GM12878 (cell line): ENCODE results near the gene MYO1D. TPM values are rescaled to one million over a fixed set of nuclear protein-coding genes. Genes with fewer than 3 reads are reported as not detected.

ENCODE experiments used
- ATAC-seq: fragments of 200-7000 bp; cut with Tn5 transposase; 3 replicates; pipeline ENCODE4 v1.9.1; 2020; ENCODE audit warnings: mild to moderate bottlenecking, moderate library complexity
- BruUV-seq: library from RNA; stranded (reverse); fragments of 400-500 nt; replicated peaks from 2 replicates; lab custom pipeline; 2021; lab: Mats Ljungman, UMichigan
- CTCF ChIA-PET: fragments of 300-600 bp; sonication (Branson Sonifier 250); formaldehyde crosslinking; extraction: SDS; loops from one replicate; lab custom pipeline; 2021; ENCODE audit warnings: inconsistent platforms; lab: Yijun Ruan, JAX
- POLR2A ChIA-PET: fragments of 350-600 bp; formaldehyde crosslinking; extraction: SDS; loops from one replicate; lab custom pipeline; 2021; ENCODE audit warnings: inconsistent platforms; lab: Charles Lee
- RAD21 ChIA-PET: fragments of 300-600 bp; sonication (Branson Sonifier 250); formaldehyde crosslinking; loops from one replicate; lab custom pipeline; 2023; ENCODE audit warnings: antibody characterized with exemption; ENCODE audit not compliant: unreplicated experiment; lab: Charles Lee
- SMC1A ChIA-PET: fragments of 300-600 bp; sonication (Branson Sonifier 250); formaldehyde crosslinking; loops from one replicate; lab custom pipeline; 2023; ENCODE audit not compliant: unreplicated experiment, uncharacterized antibody; lab: Charles Lee
- DNase-seq: peaks from one replicate; pipeline ENCODE4 v3.0.0-alpha.2; 2011; ENCODE audit warnings: low read depth, low spot score
- FAIRE-seq: peaks from 3 replicates; lab custom pipeline; 2011; peaks lifted over from hg19 to GRCh38; lab: Jason Lieb, UNC
- H2AFZ ChIP-seq: 2 replicates; pipeline ENCODE4 v1.6.0; 2011; ENCODE audit warnings: low read depth, low read length, control low read depth; ENCODE audit not compliant: control insufficient read depth
- H3K27ac ChIP-seq: 2 replicates; pipeline ENCODE4 v1.5.1; 2011; ENCODE audit warnings: control low read depth; ENCODE audit not compliant: control insufficient read depth, insufficient read depth
- H3K27me3 ChIP-seq, 2 experiments: replicated peaks in 1 of 2; 2 replicates each; pipeline versions ENCODE4 v1.6.0 to v1.6.1; 2011; ENCODE audit warnings: low read length in 1 of 2; ENCODE audit not compliant: control insufficient read depth in 2 of 2, insufficient read depth in 2 of 2
- H3K36me3 ChIP-seq, 2 experiments: 2 replicates each; pipeline ENCODE4 v1.5.1; 2011; ENCODE audit warnings: low read length in 1 of 2; ENCODE audit not compliant: control insufficient read depth in 2 of 2, insufficient read depth in 2 of 2
- H3K4me1 ChIP-seq: 2 replicates; pipeline ENCODE4 v1.6.1; 2011; ENCODE audit warnings: mild to moderate bottlenecking, low read length, moderate library complexity, mixed read lengths; ENCODE audit not compliant: control insufficient read depth, insufficient read depth
- H3K4me2 ChIP-seq: 2 replicates; pipeline ENCODE4 v1.6.0; 2011; ENCODE audit warnings: control low read depth; ENCODE audit not compliant: control insufficient read depth, insufficient read depth
- H3K4me3 ChIP-seq: fragments of 200-600 bp; sonication (generic); 2 replicates; pipeline ENCODE4 v1.5.1; 2016
- H3K79me2 ChIP-seq: 2 replicates; pipeline ENCODE4 v1.6.0; 2011; ENCODE audit warnings: low read length; ENCODE audit not compliant: control insufficient read depth, insufficient read depth
- H3K9ac ChIP-seq: 2 replicates; pipeline ENCODE4 v1.8.0; 2011; ENCODE audit warnings: low read length, control low read depth, mixed read lengths; ENCODE audit not compliant: control insufficient read depth, insufficient read depth
- H3K9me3 ChIP-seq: replicated peaks from 3 replicates; pipeline ENCODE4 v1.5.1; 2011; ENCODE audit warnings: mild to moderate bottlenecking, low read length; ENCODE audit not compliant: control insufficient read depth, insufficient read depth
- H4K20me1 ChIP-seq: 2 replicates; pipeline ENCODE4 v1.6.0; 2011; ENCODE audit not compliant: control insufficient read depth, insufficient read depth
- ATF7 ChIP-seq: fragments of 450-650 bp; IDR thresholded peaks from 2 replicates; pipeline ENCODE4 v1.6.1; 2016; ENCODE audit warnings: low read depth, mild to moderate bottlenecking
- CREB1 ChIP-seq: IDR thresholded peaks from 2 replicates; pipeline ENCODE4 v1.6.1; 2012; ENCODE audit warnings: low read depth, mild to moderate bottlenecking, inconsistent platforms
- HDGF ChIP-seq: fragments of 450-650 bp; IDR thresholded peaks from 2 replicates; pipeline ENCODE4 v1.6.1; 2016; ENCODE audit warnings: antibody characterized with exemption
- IKZF2 ChIP-seq, 2 experiments: fragments of 450-650 bp; IDR thresholded peaks; 2 replicates each; pipeline ENCODE4 v1.6.1; 2017; ENCODE audit warnings: mild to moderate bottlenecking in 2 of 2, moderate library complexity in 2 of 2
- JUNB ChIP-seq: IDR thresholded peaks from 2 replicates; pipeline ENCODE4 v1.6.1; 2016; ENCODE audit warnings: antibody characterized with exemption, mild to moderate bottlenecking
- MYB ChIP-seq: fragments of 150-350 bp; IDR thresholded peaks from 2 replicates; pipeline ENCODE4 v1.6.1; 2014; ENCODE audit warnings: mild to moderate bottlenecking, low read depth, low read length, borderline replicate concordance
- POLR2AphosphoS2 ChIP-seq: IDR thresholded peaks from 2 replicates; pipeline ENCODE4 v1.6.1; 2011; ENCODE audit warnings: low read depth, mild to moderate bottlenecking, low read length, improper control_type of control experiment, moderate library complexity
- RB1 ChIP-seq: fragments of 450-650 bp; formaldehyde crosslinking; IDR thresholded peaks from 2 replicates; pipeline ENCODE4 v1.6.1; 2017; ENCODE audit warnings: mild to moderate bottlenecking, borderline replicate concordance
- SREBF1 ChIP-seq: IDR thresholded peaks from 2 replicates; pipeline ENCODE4 v1.6.1; 2012; ENCODE audit warnings: mild to moderate bottlenecking, low read length
- WRNIP1 ChIP-seq: IDR thresholded peaks from 2 replicates; pipeline ENCODE4 v1.6.1; 2011; ENCODE audit warnings: low read depth, low read length, improper control_type of control experiment, borderline replicate concordance
- ZNF207 ChIP-seq: fragments of 450-650 bp; IDR thresholded peaks from 2 replicates; pipeline ENCODE4 v1.6.1; 2014; ENCODE audit warnings: antibody characterized with exemption, mild to moderate bottlenecking, borderline replicate concordance
- WGBS: methylation state at CpG from one replicate; pipeline ENCODE4 v1.1.6; 2016; ENCODE audit warnings: low lambda C conversion rate; ENCODE audit not compliant: insufficient replicate concordance, insufficient coverage; ENCODE audit errors: missing lambda C conversion rate; 5-methylcytosine and 5-hydroxymethylcytosine counted together
- in situ Hi-C: fragments of 300-500 bp; cut with MboI; formaldehyde crosslinking; loops from 9 replicates; pipeline ENCODE4 v1.14.3; 2018; ENCODE audit warnings: mixed read lengths
- intact Hi-C: fragments of 100-400 bp; cut with micrococcal nuclease; formaldehyde crosslinking; loops from one replicate; pipeline ENCODE4 v1.14.2; 2022; ENCODE audit not compliant: unreplicated experiment
- polyA plus RNA-seq, 11 experiments: library from polyadenylated mRNA; depleted of rRNA in 4 of 11; unstranded in 6 of 11; stranded (reverse) in 5 of 11; fragments of >200 nt; fragmentation: Nextera tagmentation in 4 of 11; fragmentation: Illumina TruSeq in 1 of 11; extraction: Ambion mirVana in 4 of 11; extraction: Trizol in 1 of 11; gene quantifications; 1 replicate in 1 of 11; 2 replicates in 10 of 11; pipeline versions ENCODE4 v1.2.1 to v1.2.3, GENCODE V29; 2011 to 2016; ENCODE audit warnings: inconsistent platforms in 2 of 11, missing spikeins in 2 of 11, low read depth in 1 of 11
- total RNA-seq, 4 experiments: library from RNA; depleted of rRNA in 3 of 4; stranded (reverse); fragments of >200 nt in 3 of 4; fragmentation: Illumina TruSeq in 1 of 4; extraction: Trizol in 1 of 4; gene quantifications; 2 replicates each; pipeline versions ENCODE4 v1.2.1 to v1.2.3, GENCODE V29; 2013 to 2021
- TF ChIP-seq, protein P1 (sequence below), 3 experiments: IDR thresholded peaks in 2 of 3; conservative IDR thresholded peaks in 1 of 3; 2 replicates each; pipeline ENCODE4 v1.5.1; 2011; ENCODE audit warnings: low read depth in 3 of 3, low read length in 3 of 3, mild to moderate bottlenecking in 3 of 3, control low read depth in 2 of 3, moderate library complexity in 2 of 3, inconsistent platforms in 1 of 3, mixed read lengths in 1 of 3; ENCODE audit not compliant: control insufficient read depth in 2 of 3, insufficient read depth in 1 of 3; ENCODE audit errors: extremely low read depth in 1 of 3
- TF ChIP-seq, protein P2 (sequence below): IDR thresholded peaks from 2 replicates; pipeline ENCODE4 v1.6.1; 2012; ENCODE audit warnings: low read depth, low read length, improper control_type of control experiment
- TF ChIP-seq, protein P3 (sequence below): IDR thresholded peaks from 2 replicates; pipeline ENCODE4 v1.6.1; 2012; ENCODE audit warnings: improper control_type of control experiment, low read depth, low read length; ENCODE audit not compliant: insufficient replicate concordance

The MYO1D gene
- total and polyA plus RNA-seq, 10 of the 15 experiments (the other 5 are each of a cell fraction or from before 2014, with no cell fraction given): 1.8 to 37.7 (median 25.4) TPM

DNA sequence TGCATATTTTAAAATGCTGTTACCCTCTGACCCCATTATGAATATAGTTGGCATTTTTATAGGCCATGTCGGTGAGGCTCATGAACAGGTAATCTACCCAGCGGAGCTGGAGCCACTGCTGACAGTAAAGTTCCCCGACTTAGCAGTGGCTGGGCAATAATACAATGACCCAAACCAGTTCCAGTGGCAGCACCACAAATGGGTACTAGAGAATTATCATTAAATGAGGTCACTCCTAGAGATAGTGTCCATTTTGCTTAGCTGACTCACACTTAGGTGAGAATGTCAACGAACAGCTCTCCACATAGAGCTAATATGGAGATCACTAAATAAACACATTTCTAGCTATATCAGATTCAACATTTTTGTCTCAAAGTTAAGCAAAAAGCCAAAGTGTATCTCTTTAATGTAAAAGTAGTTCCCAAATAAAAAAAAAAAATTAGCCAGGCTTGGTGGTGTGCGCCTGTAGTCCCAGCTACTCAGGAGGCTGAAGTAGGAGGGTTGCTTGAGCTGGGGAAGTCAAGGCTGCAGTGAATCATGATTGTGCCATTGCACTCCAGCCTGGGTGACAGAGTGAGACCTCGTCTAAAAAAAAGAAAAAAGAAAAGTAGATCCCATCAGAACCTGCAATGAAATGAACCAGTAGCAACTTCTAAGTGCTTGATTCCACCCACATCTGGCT is 7.4 kb downstream of the MYO1D start (continued):
- TF ChIP-seq MYB: no peak
- TF ChIP-seq ZNF207: no peak

DNA sequence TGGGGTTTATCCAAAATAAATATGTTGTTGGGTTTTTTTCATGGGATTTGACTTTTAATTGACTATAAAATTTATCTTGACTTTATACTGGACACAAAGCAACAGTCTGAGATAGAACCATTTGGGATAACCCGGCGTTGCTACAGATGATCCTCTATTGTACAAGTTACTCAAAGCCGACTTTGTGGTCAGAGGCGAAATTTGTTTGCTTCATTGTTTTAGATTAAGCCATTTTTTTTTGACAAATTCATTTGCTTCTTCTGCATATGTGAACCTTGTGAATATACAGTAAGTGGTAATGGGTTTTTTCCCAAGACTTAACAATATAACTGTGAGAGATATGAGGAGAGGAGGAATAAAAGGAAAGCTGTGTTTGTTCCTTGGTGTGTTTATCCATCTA is 11.8 kb downstream of the MYO1D start:
- ATAC-seq: no peak
- no peak for DNase-seq
- no peak for FAIRE-seq
- Histone ChIP-seq H3K27ac (no peak overlapping the region), H3K27me3 (no peaks in the 10 kb centered on the region), H3K4me1 (peaks cover 6% of the 10 kb centered on the region; the same call in 1 of the 2 replicates), H4K20me1 (no peaks in the 10 kb centered on the region), H2AFZ (no peak overlapping the region), H3K36me3 (no peaks in the 10 kb centered on the region), H3K4me3 (no peak overlapping the region), H3K9ac (no peak overlapping the region), H3K9me3 (no peaks in the 10 kb centered on the region), H3K4me2 (no peak overlapping the region), H3K79me2 (no peaks in the 10 kb centered on the region; the same call in 1 of the 2 replicates)
- ChIA-PET POLR2A (no interaction called here), CTCF (interaction anchor here (10.7 kb wide), 1 partner anchor 10 kb away, joined by 112 read pairs; the partner anchor contains the start of gene MYO1D), SMC1A (interaction anchor here (1.6 to 14.6 kb wide), 3 partner anchors 10 to 73 kb away, joined by 3 to 231 read pairs (median 127); partner anchors contain the start of gene MYO1D), RAD21 (interaction anchor here (1.0 kb wide), 1 partner anchor 9 kb away, joined by 4 read pairs; no protein-coding TSS in a partner anchor)
- WGBS: 97% methylated on average over 4 of the region's 4 CpGs
- in situ Hi-C loops (no loop called here), intact Hi-C loops (no loop called here)
- TF ChIP-seq IKZF2 (IDR thresholded peaks at IDR 0.05) (no peak), CREB1 (no peak), ATF7 (no peak), WRNIP1 (no peak), HDGF (no peak), POLR2AphosphoS2 (no peak), SREBF1 (no peak), JUNB (no peak), RB1 (no peak)
- TF ChIP-seq, protein P1, sequence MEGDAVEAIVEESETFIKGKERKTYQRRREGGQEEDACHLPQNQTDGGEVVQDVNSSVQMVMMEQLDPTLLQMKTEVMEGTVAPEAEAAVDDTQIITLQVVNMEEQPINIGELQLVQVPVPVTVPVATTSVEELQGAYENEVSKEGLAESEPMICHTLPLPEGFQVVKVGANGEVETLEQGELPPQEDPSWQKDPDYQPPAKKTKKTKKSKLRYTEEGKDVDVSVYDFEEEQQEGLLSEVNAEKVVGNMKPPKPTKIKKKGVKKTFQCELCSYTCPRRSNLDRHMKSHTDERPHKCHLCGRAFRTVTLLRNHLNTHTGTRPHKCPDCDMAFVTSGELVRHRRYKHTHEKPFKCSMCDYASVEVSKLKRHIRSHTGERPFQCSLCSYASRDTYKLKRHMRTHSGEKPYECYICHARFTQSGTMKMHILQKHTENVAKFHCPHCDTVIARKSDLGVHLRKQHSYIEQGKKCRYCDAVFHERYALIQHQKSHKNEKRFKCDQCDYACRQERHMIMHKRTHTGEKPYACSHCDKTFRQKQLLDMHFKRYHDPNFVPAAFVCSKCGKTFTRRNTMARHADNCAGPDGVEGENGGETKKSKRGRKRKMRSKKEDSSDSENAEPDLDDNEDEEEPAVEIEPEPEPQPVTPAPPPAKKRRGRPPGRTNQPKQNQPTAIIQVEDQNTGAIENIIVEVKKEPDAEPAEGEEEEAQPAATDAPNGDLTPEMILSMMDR (IDR thresholded peaks at IDR 0.05 in 2 of 3, conservative IDR thresholded peaks at IDR 0.05 in 1 of 3; ENCODE audit: control insufficient read depth in 2 of 3, extremely low read depth in 1 of 3, insufficient read depth in 1 of 3, low read depth in 3 of 3, low read length in 3 of 3): no peak
- TF ChIP-seq, protein P2, sequence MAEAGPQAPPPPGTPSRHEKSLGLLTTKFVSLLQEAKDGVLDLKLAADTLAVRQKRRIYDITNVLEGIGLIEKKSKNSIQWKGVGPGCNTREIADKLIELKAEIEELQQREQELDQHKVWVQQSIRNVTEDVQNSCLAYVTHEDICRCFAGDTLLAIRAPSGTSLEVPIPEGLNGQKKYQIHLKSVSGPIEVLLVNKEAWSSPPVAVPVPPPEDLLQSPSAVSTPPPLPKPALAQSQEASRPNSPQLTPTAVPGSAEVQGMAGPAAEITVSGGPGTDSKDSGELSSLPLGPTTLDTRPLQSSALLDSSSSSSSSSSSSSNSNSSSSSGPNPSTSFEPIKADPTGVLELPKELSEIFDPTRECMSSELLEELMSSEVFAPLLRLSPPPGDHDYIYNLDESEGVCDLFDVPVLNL: no peak
- TF ChIP-seq, protein P3, sequence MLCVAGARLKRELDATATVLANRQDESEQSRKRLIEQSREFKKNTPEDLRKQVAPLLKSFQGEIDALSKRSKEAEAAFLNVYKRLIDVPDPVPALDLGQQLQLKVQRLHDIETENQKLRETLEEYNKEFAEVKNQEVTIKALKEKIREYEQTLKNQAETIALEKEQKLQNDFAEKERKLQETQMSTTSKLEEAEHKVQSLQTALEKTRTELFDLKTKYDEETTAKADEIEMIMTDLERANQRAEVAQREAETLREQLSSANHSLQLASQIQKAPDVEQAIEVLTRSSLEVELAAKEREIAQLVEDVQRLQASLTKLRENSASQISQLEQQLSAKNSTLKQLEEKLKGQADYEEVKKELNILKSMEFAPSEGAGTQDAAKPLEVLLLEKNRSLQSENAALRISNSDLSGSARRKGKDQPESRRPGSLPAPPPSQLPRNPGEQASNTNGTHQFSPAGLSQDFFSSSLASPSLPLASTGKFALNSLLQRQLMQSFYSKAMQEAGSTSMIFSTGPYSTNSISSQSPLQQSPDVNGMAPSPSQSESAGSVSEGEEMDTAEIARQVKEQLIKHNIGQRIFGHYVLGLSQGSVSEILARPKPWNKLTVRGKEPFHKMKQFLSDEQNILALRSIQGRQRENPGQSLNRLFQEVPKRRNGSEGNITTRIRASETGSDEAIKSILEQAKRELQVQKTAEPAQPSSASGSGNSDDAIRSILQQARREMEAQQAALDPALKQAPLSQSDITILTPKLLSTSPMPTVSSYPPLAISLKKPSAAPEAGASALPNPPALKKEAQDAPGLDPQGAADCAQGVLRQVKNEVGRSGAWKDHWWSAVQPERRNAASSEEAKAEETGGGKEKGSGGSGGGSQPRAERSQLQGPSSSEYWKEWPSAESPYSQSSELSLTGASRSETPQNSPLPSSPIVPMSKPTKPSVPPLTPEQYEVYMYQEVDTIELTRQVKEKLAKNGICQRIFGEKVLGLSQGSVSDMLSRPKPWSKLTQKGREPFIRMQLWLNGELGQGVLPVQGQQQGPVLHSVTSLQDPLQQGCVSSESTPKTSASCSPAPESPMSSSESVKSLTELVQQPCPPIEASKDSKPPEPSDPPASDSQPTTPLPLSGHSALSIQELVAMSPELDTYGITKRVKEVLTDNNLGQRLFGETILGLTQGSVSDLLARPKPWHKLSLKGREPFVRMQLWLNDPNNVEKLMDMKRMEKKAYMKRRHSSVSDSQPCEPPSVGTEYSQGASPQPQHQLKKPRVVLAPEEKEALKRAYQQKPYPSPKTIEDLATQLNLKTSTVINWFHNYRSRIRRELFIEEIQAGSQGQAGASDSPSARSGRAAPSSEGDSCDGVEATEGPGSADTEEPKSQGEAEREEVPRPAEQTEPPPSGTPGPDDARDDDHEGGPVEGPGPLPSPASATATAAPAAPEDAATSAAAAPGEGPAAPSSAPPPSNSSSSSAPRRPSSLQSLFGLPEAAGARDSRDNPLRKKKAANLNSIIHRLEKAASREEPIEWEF: no peak
- no TSS peak for BruUV-seq
